SK-N-MC (cell line): ENCODE measurements around the gene CACNA2D4.

Experiments
- DNase-seq: peaks from one replicate; pipeline ENCODE4 v3.0.0-alpha.2; 2011; ENCODE audit warnings: low read depth, low spot score
- H3K27ac ChIP-seq: fragments of 200-600 bp; sonication (generic); 2 replicates; pipeline ENCODE4 v1.5.1; 2016; ENCODE audit warnings: mixed run types
- H3K36me3 ChIP-seq: fragments of 200-600 bp; sonication (generic); 2 replicates; pipeline ENCODE4 v1.6.1; 2017; ENCODE audit warnings: antibody characterized with exemption, low read length, mixed read lengths; ENCODE audit not compliant: insufficient read depth
- H3K4me3 ChIP-seq: fragments of 200-600 bp; sonication (generic); 2 replicates; pipeline ENCODE4 v1.5.1; 2016
- H3K9ac ChIP-seq: fragments of 200-600 bp; sonication (generic); 2 replicates; pipeline ENCODE4 v1.8.0; 2017; ENCODE audit warnings: mixed run types, mixed read lengths; ENCODE audit not compliant: insufficient read length
- H3K9me3 ChIP-seq: fragments of 200-600 bp; sonication (generic); 2 replicates; pipeline ENCODE4 v1.6.1; 2017; ENCODE audit warnings: low read depth, mild to moderate bottlenecking, antibody characterized with exemption, low read length, moderate library complexity, mixed read lengths
- EZH2 ChIP-seq: fragments of 200-600 bp; sonication (generic); IDR thresholded peaks from one replicate; pipeline ENCODE4 v1.6.1; 2017; ENCODE audit warnings: antibody characterized with exemption
- FOXP2 ChIP-seq: optimal IDR thresholded peaks from 2 replicates; pipeline ENCODE3; 2011; ENCODE audit warnings: mild to moderate bottlenecking, moderate library complexity; ENCODE audit not compliant: insufficient read depth; ENCODE audit errors: extremely low read length, control extremely low read depth
- POLR2AphosphoS5 ChIP-seq: IDR thresholded peaks from 2 replicates; pipeline ENCODE4 v1.6.1; 2012; ENCODE audit warnings: mild to moderate bottlenecking, low read depth, low read length, borderline replicate concordance

The CACNA2D4 gene

GRCh38 chr12:1888923-1889322, 29.5 kb downstream of the CACNA2D4 start:
- Histone ChIP-seq H3K9me3 (peaks cover 9% of the 10 kb centered on the region; the same call in 1 of the 2 replicates), H3K27ac (no peak overlapping the region), H3K4me3 (no peak overlapping the region), H3K36me3 (no peaks in the 10 kb centered on the region), H3K9ac (no peak overlapping the region)
- DNase-seq, result no peak
- TF ChIP-seq EZH2 (no peak), POLR2AphosphoS5 (no peak)

DNA sequence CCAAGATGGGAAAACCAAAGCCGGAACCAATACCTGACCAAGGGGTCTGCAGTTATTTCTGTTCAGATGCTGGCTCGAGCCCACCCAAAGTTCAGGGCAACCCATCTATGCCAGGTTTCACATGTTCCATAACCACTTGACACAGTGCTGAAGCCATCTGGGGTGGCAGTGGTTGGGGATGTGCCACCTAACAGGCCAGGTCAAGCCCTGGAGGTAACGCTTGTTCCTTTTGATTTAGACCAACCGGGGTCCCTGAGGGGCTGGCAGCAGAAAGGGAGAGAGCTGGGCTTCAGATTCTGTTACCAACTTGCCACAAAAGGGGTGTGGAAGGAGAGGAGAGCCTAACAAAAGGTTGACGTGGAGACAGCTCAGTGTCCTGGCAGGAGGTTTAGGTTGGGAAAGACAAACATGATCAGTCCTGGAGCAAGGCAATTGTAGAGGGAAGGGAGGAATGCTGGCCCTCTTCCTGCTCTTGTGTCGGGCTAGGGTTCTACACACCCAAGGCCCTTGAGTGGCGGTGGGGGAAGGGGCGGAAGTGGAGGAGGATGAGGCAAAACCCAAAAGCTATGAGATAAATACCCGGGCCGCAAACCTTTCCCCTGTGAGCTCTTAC, 31.9 kb downstream of the CACNA2D4 start:
- no peak for TF ChIP-seq FOXP2
- no peak for TF ChIP-seq POLR2AphosphoS5
- no peak for TF ChIP-seq EZH2
- Histone ChIP-seq H3K9me3 (0 out of 2 replicates have a peak, but pooled peaks cover 3% of the 10 kb centered on the region), H3K27ac (no peak overlapping the region), H3K36me3 (no peaks in the 10 kb centered on the region), H3K4me3 (no peak overlapping the region), H3K9ac (no peak overlapping the region)
- no peak for DNase-seq

DNA sequence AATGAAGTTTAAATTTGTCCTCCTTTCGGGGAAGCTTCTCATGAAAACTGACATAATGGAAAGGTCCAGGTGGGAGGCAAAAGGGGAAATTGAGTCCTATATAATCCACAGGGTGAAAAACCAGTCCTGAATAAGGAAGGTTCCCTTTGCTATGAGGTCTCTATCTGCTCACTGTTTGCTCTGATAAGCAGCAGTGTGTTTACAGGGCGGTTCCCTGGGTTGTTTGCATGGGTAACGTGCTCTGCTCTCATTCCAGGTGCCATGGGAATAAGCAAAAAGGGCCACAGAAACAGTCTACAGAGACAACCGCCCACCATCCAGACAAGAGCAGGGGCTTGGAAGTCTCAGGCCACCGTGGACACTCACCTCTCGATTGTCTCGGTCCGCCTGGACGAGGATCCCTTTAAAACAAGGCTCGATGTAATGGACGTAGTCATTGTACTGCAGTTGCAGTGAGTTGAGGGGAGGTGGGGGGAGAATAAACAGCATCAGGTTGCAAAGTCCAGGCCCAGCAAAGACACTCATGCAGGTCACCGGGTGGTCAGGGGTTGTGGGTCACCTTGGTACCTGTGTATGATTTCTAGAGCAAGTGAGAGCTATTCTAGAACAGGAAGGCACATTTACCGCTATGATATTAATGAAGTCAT, 32.7 kb downstream of the CACNA2D4 start:
- no peaks in the 10 kb centered on the region for H3K36me3 ChIP-seq
- no peak overlapping the region for H3K27ac ChIP-seq
- H3K9me3 ChIP-seq, result no peaks in the 10 kb centered on the region
- TF ChIP-seq EZH2, result no peak
- TF ChIP-seq POLR2AphosphoS5, result no peak
- no peak for TF ChIP-seq FOXP2
- H3K4me3 ChIP-seq, result no peak overlapping the region
- no peak overlapping the region for H3K9ac ChIP-seq
- DNase-seq, result no peak

DNA sequence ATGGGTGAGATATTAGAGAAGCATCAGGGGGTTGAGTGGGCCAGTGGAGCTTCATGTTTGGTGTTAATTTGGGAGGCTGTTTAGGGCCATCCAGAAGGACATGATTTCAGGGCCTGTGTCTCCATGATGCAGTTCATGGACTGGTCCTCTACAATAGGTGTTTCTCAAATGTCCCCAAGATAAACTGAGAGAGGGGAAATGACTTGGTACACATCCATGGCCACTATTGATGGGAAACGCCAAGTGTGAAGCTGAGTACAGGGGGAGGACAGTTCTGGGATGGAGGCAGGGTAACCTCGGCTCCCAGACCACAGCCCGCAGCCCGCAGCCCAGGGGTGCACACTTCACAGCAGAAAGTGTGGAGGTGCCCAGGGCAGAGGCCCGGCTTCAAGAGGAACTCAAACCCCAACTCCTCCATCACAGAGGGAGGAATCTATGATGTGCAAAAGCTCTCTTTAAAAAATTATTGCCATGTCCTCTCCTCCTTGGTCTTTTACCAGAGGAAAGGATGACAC, 33.3 kb downstream of the CACNA2D4 start:
- Histone ChIP-seq H3K27ac (no peak overlapping the region), H3K4me3 (no peak overlapping the region), H3K9me3 (no peaks in the 10 kb centered on the region), H3K36me3 (no peaks in the 10 kb centered on the region), H3K9ac (no peak overlapping the region)
- TF ChIP-seq FOXP2 (no peak), EZH2 (no peak), POLR2AphosphoS5 (no peak)
- DNase-seq, result no peak

GRCh38 chr12:1884651-1885050, 33.8 kb downstream of the CACNA2D4 start:
- TF ChIP-seq FOXP2, result no peak
- no peak for TF ChIP-seq EZH2
- no peak for TF ChIP-seq POLR2AphosphoS5
- no peaks in the 10 kb centered on the region for H3K36me3 ChIP-seq
- no peak for DNase-seq

GRCh38 chr12:1883513-1883912, 34.9 kb downstream of the CACNA2D4 start:
- no peak overlapping the region for H3K4me3 ChIP-seq
- no peak for DNase-seq
- no peak overlapping the region for H3K9ac ChIP-seq
- no peaks in the 10 kb centered on the region for H3K9me3 ChIP-seq
- no peaks in the 10 kb centered on the region for H3K36me3 ChIP-seq
- no peak overlapping the region for H3K27ac ChIP-seq
- TF ChIP-seq EZH2 (no peak), FOXP2 (no peak), POLR2AphosphoS5 (no peak)

More at GRCh38 chr12:1884651-1885050, 33.8 kb downstream of the CACNA2D4 start:
- Histone ChIP-seq H3K27ac (no peak overlapping the region), H3K9ac (no peak overlapping the region), H3K9me3 (no peaks in the 10 kb centered on the region), H3K4me3 (no peak overlapping the region)

- TF ChIP-seq POLR2AphosphoS5 (no peak), EZH2 (no peak)
- no peaks in the 10 kb centered on the region for H3K9me3 ChIP-seq
- no peak overlapping the region for H3K9ac ChIP-seq
- H3K4me3 ChIP-seq, result no peak overlapping the region
- H3K27ac ChIP-seq, result no peak overlapping the region
- H3K36me3 ChIP-seq, result no peaks in the 10 kb centered on the region
- DNase-seq, result no peak
These were observed 35.5 kb downstream of the CACNA2D4 start for GRCh38 chr12:1882850-1883470.

- Histone ChIP-seq H3K36me3 (no peaks in the 10 kb centered on the region), H3K9me3 (no peaks in the 10 kb centered on the region), H3K4me3 (no peak overlapping the region), H3K27ac (no peak overlapping the region), H3K9ac (no peak overlapping the region)
- no peak for DNase-seq
- no peak for TF ChIP-seq EZH2
- no peak for TF ChIP-seq FOXP2
- no peak for TF ChIP-seq POLR2AphosphoS5
These were observed 36.0 kb downstream of the CACNA2D4 start for GRCh38 chr12:1882405-1882804.

DNA sequence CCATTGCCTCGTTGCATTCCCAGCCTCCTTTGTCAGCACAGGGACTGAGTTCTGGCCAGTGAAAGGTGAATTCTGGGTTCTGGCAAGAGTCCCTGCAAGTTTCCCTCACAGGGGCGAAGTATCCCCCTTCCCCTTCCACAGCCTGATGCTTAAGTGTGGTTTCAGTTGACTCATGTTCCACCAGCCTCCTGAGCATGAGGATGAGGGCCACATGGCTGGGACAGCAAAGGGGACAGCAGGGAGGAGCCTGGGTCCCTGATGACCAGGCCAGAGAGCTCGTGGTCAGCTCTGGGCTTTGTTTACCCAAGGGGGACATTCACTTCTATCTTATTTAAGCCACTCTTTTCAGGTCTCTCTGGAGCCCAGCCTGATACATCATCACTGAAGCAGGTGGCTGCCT, 36.5 kb downstream of the CACNA2D4 start:
- Histone ChIP-seq H3K9ac (no peak overlapping the region), H3K9me3 (no peaks in the 10 kb centered on the region), H3K27ac (no peak overlapping the region), H3K36me3 (no peaks in the 10 kb centered on the region), H3K4me3 (no peak overlapping the region)
- no peak for TF ChIP-seq FOXP2
- TF ChIP-seq EZH2, result no peak
- no peak for TF ChIP-seq POLR2AphosphoS5
- DNase-seq, result no peak
